Astrocyte of the hippocampus (primary cell): ENCODE data around the gene ANKRD2.

Source experiments
- DNase-seq: peaks from one replicate; pipeline ENCODE4 v3.0.0; 2011; ENCODE audit warnings: low read depth, low spot score

The ANKRD2 gene

DNA sequence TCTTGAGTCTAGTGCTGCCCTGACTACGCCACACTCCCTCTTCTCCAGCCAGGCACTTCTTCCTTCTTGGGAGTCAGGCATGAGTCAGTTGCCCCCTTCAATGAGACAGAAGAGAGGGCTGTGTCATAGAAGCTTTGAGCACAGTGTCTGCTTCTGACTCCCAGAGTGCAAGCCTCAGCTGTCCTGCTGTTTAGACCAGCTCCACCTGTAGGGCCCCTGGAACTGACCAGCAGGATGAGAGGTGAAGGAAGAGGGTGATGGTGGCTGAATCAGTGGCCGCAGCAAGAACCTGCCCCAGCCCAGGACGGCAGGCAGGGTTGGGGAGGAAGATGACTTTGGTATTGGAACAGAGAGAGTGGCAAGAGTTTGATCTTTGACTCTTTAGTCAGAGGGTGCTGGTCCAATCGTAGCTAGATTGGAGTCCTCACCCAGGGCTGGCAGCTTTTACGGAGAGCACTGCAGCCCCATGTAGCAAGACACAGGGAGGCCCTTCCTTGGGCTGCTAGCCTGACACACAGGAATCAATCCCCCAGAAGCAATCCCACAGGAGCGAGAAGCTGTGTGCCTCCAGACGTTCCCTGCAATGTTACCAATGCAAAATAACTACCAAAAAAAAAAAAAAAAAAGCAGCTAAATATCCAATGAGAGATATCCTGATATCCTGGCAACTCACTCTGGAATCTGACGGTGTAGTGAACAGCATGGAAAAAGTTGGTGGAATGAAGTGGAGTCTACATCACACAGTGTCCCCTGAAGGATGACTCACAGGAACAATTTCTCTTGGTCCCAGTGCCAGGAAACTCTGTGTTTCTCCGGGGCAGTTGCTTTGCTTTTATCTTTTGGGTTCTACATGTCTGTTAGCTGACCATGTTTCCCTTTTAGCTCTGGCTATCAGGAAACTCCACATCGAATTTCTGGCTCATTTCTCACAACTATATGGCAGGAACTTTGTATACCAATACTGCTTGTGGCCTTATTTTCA, 23.8 kb downstream of the ANKRD2 start:
- DNase-seq, result peak; percentile 94

DNA sequence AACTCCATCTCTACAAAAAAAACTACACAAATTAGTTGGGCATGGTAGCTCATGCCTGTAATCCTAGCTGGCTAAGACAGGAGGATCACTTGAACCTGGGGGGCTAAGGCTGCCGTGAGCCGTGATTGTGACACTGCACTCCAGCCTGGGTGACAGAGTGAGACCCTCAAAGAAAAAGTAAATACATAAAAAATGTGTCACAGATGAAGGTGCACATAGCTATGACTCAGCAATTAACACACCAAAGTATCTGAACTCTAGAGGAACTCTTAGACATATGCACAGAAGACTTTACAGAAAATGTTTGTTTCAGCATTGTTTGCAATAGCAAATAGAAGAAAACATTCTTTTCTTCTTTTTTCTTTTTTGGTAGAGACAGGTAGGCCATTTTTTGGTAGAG, 25.2 kb downstream of the ANKRD2 start:
- no peak for DNase-seq

DNA sequence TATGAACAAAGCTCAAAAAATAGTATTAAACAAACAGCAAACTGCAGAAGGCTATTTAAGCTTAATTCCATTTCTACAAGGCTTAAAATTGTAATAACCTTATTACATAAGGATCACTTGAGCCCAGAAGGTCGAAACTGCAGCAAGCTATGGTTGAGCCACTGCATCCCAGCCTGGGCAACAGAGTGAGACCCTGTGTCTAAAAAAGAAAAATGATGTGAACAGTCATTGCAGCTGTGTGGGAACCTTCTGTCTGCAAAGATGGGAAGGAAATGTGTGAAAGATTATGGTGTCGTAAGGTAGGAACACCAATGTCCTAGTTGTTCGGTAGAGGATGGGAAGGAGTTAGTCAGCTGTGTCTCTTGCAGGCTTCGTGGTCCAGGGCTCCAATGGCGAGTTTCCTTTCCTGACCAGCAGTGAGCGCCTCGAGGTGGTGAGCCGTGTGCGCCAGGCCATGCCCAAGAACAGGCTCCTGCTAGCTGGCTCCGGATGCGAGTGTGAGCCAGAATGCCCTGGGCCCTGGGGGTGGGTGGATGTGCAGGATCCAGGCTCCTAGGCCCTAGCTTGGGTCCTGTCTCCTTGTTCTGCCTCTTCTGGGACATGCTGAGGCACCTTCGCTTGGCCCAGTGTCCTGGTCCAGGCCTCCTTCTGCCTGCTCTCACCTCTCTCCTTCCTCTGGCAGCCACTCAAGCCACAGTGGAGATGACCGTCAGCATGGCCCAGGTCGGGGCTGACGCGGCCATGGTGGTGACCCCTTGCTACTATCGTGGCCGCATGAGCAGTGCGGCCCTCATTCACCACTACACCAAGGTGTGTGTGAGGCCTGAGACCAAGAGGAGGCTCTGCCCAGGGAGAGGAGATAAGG, 26.1 kb downstream of the ANKRD2 start:
- DNase-seq, result no peak

DNA sequence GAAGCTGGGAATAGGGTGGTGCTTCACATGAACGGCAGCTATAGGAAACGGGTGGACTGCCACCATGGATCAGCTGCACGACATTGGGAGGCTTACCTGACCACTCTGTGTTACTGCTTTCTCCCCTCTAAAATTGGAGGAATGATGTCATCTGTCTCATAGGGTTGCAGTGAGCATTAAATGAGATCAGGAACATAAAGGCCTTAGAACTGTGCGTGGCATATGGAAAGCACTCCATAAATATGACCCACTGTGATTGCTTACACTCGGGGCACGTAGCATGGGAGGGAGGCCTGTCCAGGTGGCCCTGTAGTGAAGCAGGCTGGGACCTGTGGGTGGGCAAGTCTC, 26.7 kb downstream of the ANKRD2 start:
- no peak for DNase-seq

DNA sequence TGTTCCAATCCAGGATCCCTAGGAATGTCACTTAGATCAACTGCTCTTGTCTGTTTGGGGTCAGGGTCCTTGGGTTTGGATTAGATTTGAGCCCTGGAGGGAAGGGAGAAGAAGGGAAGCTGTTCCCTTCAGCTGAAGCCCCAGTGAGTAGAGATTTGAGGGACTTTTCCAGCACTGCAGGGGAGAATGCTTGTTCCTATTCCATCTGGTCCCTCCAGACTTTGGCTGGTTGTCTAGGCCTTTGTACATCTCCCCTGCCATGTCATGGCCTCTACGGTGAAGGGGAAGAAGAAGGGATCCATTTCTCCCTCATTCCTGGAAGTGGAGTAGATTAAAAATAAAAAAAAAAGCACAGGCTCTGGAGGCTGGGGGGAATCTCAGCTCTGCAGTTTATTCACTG, 28.0 kb downstream of the ANKRD2 start:
- no peak for DNase-seq

DNA sequence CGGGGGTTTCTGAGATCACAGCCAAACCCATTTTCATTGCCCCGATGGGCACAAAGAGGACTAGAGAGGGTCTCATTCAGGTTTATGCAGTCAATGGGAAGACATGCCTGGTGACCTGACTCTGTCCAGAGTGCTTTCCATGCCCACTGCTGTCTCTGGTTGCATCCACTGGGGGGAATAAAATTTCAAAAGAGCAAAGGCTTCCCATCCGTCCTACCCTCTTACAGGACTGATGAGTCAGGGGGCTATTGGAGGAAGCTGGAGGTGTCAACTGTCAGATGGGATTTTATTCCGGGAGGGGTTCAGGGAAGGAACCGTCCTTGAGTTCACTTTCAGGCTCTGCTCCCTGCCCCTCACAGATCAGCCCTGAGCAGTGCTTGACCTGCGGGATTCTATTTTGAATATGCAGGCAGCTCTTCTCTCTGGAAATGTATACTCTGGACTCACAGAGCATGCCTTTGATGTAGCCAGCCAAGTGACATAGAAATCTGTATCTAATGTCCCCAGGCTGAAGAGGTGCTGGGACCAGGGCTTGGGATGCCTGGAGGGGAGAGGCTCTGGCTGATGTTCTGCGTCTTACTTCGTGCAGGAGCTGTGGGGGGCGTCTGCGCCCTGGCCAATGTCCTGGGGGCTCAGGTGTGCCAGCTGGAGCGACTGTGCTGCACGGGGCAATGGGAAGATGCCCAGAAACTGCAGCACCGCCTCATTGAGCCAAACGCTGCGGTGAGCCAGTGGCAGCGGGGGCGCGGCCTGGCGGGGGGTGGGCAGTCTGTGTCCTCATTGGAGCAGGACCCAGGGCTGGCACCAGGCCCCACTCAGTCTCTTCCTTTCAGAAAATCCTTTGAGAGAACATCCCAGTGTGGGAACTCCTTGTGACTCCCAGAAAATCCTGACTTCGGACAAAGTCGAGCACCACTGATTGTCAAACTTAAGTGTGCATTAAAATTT, 29.0 kb downstream of the ANKRD2 start:
- DNase-seq, result peak; percentile 22

DNA sequence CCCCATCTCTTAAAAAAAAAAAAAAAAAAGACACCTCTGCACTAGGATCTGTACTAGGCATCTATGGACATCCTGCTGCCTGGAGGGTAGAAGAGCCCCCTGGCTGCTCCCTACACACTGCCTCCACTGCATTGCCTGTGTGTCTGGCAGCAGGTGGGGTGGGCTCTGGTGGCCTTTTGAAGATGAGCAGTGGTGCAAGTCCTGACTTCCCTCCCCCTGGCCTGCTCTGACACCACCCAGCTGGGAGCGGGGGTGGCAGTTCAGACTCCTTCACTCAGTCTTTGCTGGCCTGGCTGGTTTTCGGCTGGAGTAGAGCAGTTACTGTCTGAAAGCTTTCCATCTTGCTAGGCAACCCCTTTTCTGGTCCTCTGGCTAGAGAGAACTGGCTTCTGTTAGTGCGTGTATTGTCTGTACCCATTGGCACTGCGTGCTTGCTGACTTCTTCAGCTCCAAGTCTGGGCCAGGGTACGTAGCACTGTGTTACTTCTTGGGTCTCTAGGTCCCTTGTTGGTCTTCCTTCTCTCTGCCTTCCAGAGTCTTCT, 34.6 kb downstream of the ANKRD2 start:
- DNase-seq, result no peak

DNA sequence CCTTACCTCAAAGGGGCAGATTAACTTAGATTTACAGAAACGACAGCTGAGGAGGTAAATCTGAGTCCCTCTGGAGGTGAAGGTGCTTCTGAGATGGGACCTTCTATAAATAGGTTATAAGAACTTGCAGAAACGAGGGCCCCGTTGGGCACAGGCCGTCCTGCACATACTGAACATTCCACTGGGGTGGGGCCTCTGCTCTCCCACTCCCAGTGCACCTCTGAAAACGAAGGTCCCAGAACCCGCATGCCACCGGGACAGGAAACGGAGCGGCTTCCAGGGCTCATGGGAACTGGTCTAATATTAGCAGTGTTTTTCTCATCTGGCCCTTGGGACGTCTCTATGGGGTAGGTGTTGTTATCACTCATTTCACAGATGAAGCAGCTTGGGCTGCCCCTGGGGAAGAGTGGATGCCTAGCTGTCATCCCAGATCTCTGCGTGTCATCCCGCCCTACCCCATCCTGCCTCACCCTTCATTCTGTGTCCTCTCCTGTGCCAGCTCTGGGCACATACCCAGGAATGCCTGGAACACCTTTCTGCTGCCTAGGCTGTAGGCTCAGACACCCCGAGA, 36.5 kb downstream of the ANKRD2 start:
- DNase-seq, result no peak

DNA sequence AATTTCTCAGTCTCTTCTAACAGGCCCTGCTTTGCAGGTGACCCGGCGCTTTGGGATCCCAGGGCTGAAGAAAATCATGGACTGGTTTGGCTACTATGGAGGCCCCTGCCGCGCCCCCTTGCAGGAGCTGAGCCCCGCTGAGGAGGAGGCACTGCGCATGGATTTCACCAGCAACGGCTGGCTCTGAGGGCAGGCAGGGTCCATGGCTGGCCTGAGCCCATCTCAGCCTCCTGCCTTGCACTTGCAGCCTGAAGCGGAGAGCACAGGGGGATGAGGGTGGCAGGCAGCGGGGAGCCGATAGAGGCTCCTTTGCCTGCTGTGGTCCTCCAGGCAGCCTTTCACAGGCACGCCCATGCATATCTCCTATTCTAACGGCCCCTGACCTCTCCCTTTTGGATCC, 38.9 kb downstream of the ANKRD2 start:
- DNase-seq, result no peak

DNA sequence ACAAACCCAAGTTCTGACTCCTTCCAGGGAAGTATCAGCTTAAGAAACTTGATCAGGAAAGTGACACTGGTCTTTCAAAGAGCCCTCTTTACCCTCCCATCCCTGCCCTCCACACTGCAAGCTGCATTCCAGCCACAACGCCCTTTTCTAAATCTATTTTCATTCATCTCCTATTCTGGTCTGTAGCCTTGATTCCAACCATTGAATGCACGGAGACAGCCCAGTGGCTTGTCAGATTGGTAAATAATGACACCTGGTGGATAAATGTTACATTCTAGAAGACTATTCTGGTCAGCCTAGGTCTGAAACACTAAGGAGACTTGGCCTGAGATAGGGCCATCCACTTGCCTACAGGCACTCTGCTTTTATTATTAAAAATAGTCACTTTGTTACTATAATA, 39.8 kb downstream of the ANKRD2 start:
- DNase-seq, result peak; percentile 81

DNA sequence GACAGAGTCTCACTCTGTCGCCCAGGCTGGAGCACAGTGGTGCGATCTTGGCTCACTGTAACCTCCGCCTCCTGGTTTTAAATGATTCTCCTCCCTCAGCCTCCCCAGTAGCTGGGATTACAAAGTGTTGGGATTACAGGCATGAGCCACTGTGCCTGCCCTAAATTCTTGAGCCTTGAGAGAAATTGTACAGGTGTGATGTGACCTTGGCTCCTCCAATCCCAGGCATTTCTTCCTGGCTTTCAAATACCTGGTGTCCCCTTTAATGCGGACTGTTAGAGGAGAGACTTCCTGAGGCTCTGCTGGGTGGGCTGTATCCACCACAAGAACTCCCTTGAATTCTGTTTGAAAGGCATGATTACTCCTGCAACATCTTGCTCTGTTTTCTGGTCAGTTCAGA, 45.7 kb downstream of the ANKRD2 start:
- no peak for DNase-seq

DNA sequence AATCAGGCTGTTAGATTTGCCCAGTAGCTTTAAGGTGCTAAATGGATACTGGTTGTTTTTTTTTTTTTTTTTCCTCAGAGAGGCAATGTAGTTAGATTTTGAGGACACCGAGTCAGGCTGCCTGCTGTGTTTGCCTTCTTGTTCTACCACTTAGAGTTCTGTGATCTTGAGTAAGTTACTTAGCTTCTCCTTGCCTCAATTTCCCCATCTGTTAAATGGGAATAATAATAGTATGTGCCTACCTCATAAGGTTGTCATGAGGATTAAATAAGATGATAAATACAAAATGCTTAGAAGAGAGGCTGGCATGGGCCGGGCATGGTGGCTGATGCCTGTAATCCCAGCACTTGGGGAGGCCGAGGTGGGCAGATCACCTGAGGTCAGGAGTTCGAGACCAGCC, 46.2 kb downstream of the ANKRD2 start:
- DNase-seq, result no peak

DNA sequence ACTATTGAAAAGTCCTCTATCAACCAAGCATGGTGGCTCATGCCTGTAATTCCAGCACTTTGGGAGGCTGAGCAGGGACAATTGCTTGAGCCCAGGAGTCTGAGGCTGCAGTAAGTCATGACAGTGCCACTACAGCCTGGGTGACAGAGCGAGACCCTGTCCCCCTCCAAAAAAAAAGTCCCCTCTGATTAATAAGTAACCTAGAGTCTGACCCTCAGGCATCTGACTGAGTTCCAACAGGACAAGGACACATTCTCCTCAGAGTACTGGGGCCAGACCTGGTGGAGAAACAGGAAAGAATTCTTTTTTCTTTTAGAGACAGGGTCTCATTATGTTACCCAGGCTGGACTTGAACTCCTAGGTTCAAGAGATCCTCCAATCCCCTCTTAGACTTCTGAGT, 50.7 kb downstream of the ANKRD2 start:
- DNase-seq, result no peak

DNA sequence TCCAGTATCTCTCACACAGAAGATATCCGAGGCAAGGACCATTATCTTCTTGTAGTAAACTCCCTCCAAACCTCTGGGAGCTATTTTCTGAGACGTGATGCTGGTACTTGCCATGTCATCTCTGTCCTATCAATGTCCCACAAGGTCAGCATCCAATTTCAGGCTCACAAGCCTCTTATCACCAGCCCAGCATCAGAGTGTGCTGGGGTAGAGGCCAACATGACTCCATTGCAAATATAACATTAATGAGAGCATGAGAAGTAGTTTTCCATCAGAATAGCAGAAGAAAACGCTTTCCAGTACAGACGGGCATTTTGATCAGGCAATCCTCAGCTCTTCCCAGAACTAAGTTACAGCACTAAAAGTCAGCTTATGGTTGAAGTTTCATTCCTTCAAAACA, 55.2 kb downstream of the ANKRD2 start:
- no peak for DNase-seq

DNA sequence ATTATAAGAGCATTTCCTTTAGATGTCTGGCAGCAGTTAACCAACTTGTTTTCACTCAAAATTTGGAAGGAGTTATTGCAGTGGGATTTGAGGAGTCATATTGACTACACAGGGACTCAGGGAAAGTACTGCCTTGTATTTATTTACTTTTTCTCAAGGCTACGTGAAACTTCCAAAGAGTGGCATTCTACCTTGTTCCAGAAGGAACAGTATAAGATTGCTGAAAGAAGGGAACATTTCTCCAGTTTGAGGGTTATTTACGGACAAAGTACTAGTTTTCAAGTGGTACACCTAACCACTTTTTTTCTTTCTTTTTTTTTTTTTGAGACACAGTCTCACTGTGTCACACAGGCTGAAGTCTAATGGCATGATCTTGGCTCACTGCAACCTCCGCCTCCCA, 55.6 kb downstream of the ANKRD2 start:
- DNase-seq, result no peak

DNA sequence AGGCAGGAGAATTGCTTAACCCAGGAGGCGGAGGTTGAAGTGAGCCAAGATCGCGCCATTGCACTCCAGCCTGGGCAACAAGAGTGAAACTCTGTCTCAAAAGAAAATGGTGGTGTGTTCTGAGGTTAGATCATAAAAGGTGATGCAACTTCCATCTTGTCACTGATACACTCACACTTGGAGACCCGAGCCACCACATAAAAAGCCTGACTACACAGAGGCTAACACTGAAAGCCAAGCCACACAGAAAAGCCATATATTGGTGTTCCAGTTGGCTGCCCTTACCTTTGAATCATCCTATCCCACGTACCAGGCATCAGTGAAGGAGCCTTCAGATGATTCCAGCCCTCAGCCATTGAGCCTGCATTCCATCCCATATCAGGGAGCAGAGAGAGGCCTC, 56.7 kb downstream of the ANKRD2 start:
- no peak for DNase-seq

DNA sequence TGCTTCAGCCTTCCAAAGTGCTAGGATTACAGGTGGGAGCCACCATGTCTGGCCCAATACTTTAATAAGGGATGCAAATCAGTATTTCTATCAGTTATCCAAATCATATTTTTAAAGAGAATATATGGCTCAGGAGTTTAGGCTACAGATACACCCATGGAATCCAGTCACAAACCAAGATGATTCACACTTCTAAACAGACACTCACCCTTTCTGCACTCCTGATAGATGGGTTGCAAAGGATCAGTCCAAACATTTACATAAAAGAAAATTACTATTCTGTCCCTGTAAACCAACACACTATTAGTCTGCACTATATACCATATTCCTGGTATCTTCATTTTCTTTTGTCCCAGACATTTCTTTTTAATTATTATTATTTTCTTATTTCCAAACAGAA, 58.5 kb downstream of the ANKRD2 start:
- DNase-seq, result no peak

DNA sequence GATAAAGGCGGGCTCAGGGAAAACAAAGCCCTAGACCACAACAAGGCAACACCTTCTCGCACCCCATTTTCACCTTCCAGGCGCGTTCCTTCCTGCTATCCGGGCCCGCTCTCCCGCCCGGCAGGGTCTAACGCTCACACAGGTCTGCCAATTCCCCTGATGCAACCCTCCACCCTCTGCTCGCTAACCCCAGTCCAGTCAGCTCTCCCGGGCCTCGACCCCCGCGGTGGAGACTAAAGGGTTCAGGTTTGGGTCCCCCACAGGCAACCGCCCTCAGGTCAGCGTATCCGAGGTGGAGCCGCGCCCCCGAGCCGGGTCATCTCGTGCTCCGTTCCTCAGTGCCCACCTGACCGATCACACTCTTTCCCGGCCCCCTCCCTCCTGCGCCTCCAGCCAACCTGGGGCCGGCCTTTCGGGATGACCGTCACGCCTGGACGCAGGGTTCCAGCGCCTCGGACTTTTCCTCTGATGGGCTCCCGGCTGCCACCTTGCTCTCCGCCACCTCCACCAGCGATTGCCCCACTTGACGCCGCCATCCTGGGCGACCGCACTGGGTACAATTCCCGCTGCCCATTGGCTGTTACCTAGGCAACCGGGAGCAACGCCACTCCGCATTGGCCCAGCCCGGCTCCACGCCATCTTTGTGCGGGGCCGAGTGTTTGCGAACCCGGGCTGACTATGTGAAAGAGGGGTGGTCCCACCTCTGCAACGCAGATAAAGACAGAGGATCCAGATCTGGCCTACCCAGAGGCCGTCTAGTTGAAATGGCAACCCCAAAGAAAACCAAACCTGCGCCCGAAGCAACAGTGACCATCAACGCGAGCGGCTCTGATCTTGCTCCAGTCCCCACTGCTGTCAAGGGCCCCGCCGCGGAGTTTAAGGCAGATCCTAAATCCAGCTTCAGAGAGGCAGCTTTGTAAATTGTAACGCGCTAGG, 60.6 kb downstream of the ANKRD2 start, which contains the start of gene MORN4:
MORN4 (minus strand) TSS at position 552 of the 936 bp plus-strand sequence. CDS start 13,847 bp downstream, outside the sequence.
- peak; percentile 97 for DNase-seq
